ENCODE results near the gene PRKCE. TPM values are rescaled to one million over a fixed set of nuclear protein-coding genes. Genes with fewer than 3 reads are reported as not detected.

PRKCE gene
- total RNA-seq, 1 experiment from 2014 or later, result 1.3 TPM

DNA sequence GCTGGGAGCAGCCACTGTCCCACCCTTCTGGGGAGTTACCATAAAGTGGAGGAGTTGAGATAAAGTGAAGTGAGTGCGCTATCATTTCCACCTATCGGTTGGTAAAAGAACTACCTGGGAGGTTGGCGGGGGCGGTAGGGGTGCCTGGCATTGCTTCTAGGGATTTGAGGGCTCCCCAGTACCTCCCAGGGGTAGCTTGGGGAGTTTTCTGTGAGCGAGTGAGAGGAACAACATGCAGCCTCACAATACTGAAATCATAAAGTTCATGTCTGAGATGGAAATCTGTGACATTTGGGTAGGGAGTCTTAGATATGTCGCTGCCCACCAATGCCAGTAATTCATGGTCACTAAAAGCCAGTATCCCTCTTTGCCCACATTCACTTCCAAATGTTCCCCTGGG lies 68.7 kb downstream of the PRKCE start:
- no peak overlapping the region for H2BK12ac ChIP-seq (ENCODE audit: insufficient read length, low read depth, low read length)
- no peaks in the 10 kb centered on the region for H3K79me2 ChIP-seq (ENCODE audit: insufficient read depth, low read length)
- H3K4me2 ChIP-seq (ENCODE audit: insufficient read depth, insufficient read length, low read length), result no peak overlapping the region
- H3K9me3 ChIP-seq (ENCODE audit: control insufficient read depth, low read depth, low read length), result no peaks in the 10 kb centered on the region
- no peak overlapping the region for H2AK5ac ChIP-seq (ENCODE audit: insufficient read length, low read length)
- H3K27me3 ChIP-seq (ENCODE audit: insufficient read depth, low read length), result no peaks in the 10 kb centered on the region
- no peak overlapping the region for H3K56ac ChIP-seq (ENCODE audit: insufficient read length, low read depth, low read length)
- H3K36me3 Mint-ChIP-seq (ENCODE audit: insufficient read depth in 1 of 3, low read depth in 3 of 3), result no peaks in the 10 kb centered on the region
- H3K23me2 ChIP-seq (ENCODE audit: insufficient read length, low read depth, low read length, poor library complexity, severe bottlenecking), result peaks cover 2% of the 10 kb centered on the region
- DNase-seq, result no peak
- H3K9ac ChIP-seq (ENCODE audit: extremely low read depth, insufficient read length, low read length), result no peak overlapping the region
- no peak overlapping the region for H2BK120ac ChIP-seq (ENCODE audit: low read depth, low read length, poor library complexity, severe bottlenecking)
- H3K14ac ChIP-seq (ENCODE audit: insufficient read depth, low read length), result no peak overlapping the region
- H4K20me1 ChIP-seq (ENCODE audit: control insufficient read depth, insufficient read depth, insufficient read length), result no peaks in the 10 kb centered on the region
- H2BK20ac ChIP-seq (ENCODE audit: low read depth, low read length, poor library complexity, severe bottlenecking), result no peak overlapping the region
- no peak overlapping the region for H3K23ac ChIP-seq (ENCODE audit: insufficient read length, low read depth, low read length)
- H4K91ac ChIP-seq (ENCODE audit: insufficient read length, low read depth, low read length), result no peak overlapping the region
- no CpG with 5 or more reads among the region's 6 CpGs for WGBS (ENCODE audit: extremely low coverage, insufficient read length, low lambda C conversion rate)
- H3K27me3 Mint-ChIP-seq (ENCODE audit: low read depth), result no peaks in the 10 kb centered on the region; the same call in 1 of the 2 replicates
- H3K4me1 ChIP-seq (ENCODE audit: insufficient read depth, low read length), result no peaks in the 10 kb centered on the region
- TF ChIP-seq CTCF (conservative IDR thresholded peaks at IDR 0.05), result peak; percentile 22; the same call in 1 of the 3 replicates
- H3K79me1 ChIP-seq (ENCODE audit: insufficient read depth, low read depth, low read length, poor library complexity, severe bottlenecking), result no peaks in the 10 kb centered on the region
- H4K5ac ChIP-seq (ENCODE audit: insufficient read length, low read depth, low read length), result no peak overlapping the region
- H3T11ph ChIP-seq (ENCODE audit: low read length), result no peak overlapping the region
- H3K18ac ChIP-seq (ENCODE audit: insufficient read length, low read depth, low read length), result no peak overlapping the region
- no peak overlapping the region; a peak in 1 of 7 replicates for H3K27ac Mint-ChIP-seq
- peaks cover 17 to 20% of the 10 kb centered on the region in 2 experiments for H3K4me1 Mint-ChIP-seq
- no peak overlapping the region for H4K8ac ChIP-seq (replicated peaks; ENCODE audit: insufficient read length, low read depth, low read length)
- no peak overlapping the region for H2AFZ ChIP-seq (ENCODE audit: low read length)
- H3K27ac ChIP-seq (ENCODE audit: insufficient read length, low read depth, low read length), result no peak overlapping the region
- H2BK15ac ChIP-seq (ENCODE audit: low read depth, low read length), result no peak overlapping the region
- no peak overlapping the region for H3K4me3 Mint-ChIP-seq
- H3K4ac ChIP-seq (ENCODE audit: low read depth, low read length), result no peak overlapping the region
- H3K9me3 Mint-ChIP-seq, result no peaks in the 10 kb centered on the region; a peak in 1 of 5 replicates
- no peak overlapping the region for H2BK5ac ChIP-seq (ENCODE audit: insufficient read length, low read length)
